ENCODE results near the gene GATA3.
A peak's percentile ranks its signal among the peaks of the same experiment; 100 is the strongest.

GATA3 gene

GRCh38 chr10:8054494-8055407 is at the start of gene GATA3:
TSS of gene GATA3 (plus strand) at chr10:8054688. CDS start at chr10:8055656, 968 bp downstream.
- H3K4me3 ChIP-seq (ENCODE audit: low read depth, low read length), result peak within 1 kb of the TSS; percentile 37
- TF ChIP-seq, protein P1, sequence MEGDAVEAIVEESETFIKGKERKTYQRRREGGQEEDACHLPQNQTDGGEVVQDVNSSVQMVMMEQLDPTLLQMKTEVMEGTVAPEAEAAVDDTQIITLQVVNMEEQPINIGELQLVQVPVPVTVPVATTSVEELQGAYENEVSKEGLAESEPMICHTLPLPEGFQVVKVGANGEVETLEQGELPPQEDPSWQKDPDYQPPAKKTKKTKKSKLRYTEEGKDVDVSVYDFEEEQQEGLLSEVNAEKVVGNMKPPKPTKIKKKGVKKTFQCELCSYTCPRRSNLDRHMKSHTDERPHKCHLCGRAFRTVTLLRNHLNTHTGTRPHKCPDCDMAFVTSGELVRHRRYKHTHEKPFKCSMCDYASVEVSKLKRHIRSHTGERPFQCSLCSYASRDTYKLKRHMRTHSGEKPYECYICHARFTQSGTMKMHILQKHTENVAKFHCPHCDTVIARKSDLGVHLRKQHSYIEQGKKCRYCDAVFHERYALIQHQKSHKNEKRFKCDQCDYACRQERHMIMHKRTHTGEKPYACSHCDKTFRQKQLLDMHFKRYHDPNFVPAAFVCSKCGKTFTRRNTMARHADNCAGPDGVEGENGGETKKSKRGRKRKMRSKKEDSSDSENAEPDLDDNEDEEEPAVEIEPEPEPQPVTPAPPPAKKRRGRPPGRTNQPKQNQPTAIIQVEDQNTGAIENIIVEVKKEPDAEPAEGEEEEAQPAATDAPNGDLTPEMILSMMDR (conservative IDR thresholded peaks at IDR 0.05; ENCODE audit: low read depth, low read length), result no peak
- no peak for DNase-seq (ENCODE audit: low read depth)

DNA sequence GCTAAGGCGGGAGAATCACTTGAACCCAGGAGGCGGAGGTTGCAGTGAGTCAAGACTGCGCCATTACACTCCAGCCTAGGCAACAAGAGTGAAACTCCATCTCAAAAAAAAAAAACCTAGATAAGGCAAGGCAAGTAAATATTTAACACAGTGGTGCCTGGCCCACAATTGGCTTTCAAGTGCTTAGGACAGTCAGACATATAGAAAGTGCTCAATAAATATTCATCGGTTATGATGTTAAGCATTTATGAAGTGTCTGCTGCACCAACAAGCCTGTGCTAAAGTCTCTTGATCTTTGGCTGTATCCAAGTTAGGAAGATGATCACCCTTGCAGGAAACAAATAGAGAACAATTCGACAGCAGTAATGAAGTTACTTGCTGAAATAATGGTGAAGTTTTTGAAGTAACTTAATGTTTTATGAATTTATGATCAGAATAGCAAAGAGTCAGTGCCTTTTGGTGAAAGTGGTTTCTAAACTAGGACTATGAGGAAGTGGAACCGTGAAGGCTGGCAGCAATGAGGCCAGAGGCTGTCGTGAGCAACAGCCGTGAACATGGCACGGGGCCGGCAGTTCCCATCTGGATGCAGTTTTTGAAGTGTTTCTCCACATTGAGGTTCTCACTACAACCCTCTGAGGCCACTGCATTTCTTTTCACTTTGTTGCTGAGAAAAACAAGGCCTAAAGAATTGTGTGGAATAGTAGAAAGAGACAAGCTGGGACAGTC is 48.1 kb upstream of the GATA3 start:
- no peak overlapping the region for H3K4me3 ChIP-seq (ENCODE audit: low read depth, low read length)
- TF ChIP-seq, protein P1 (conservative IDR thresholded peaks at IDR 0.05; ENCODE audit: low read depth, low read length), result no peak
- no peak for DNase-seq (ENCODE audit: low read depth)

- DNase-seq (ENCODE audit: low read depth), result no peak
- TF ChIP-seq, protein P1 (conservative IDR thresholded peaks at IDR 0.05; ENCODE audit: low read depth, low read length), result no peak
- no peak overlapping the region for H3K4me3 ChIP-seq (ENCODE audit: low read depth, low read length)
Measured at GRCh38 chr10:8009031-8009430, 45.5 kb upstream of the GATA3 start.

- no peak for DNase-seq (ENCODE audit: low read depth)
- TF ChIP-seq, protein P1 (conservative IDR thresholded peaks at IDR 0.05; ENCODE audit: low read depth, low read length), result no peak
- H3K4me3 ChIP-seq (ENCODE audit: low read depth, low read length), result no peak overlapping the region
Measured at GRCh38 chr10:8013006-8013405, 41.5 kb upstream of the GATA3 start.

DNA sequence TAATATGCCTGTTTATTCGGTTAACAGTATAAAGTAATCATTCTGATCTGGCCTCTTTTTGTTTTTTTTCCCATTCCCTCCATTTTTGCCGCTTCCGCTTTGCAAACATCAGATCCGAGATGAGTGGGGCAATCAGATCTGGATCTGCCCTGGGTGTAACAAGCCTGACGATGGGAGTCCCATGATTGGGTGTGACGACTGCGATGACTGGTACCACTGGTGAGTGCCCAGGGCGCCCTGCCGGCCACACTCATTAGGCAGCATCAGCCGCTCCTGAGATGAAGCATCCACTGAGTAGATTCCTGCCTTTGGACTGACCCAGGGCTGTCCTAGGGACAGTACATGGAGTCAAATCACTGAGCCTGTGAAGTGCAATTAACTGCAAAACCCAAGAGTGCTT is 40.9 kb upstream of the GATA3 start:
- DNase-seq (ENCODE audit: low read depth), result no peak
- no peak overlapping the region for H3K4me3 ChIP-seq (ENCODE audit: low read depth, low read length)
- TF ChIP-seq, protein P1 (conservative IDR thresholded peaks at IDR 0.05; ENCODE audit: low read depth, low read length), result no peak

- H3K4me3 ChIP-seq (ENCODE audit: low read depth, low read length), result no peak overlapping the region
- no peak for DNase-seq (ENCODE audit: low read depth)
Measured at GRCh38 chr10:8014649-8015048, 39.8 kb upstream of the GATA3 start.

More at GRCh38 chr10:8014649-8015048, 39.8 kb upstream of the GATA3 start:
- TF ChIP-seq, protein P1 (conservative IDR thresholded peaks at IDR 0.05; ENCODE audit: low read depth, low read length), result no peak

Data from choroid plexus epithelial cell (primary cell).